ENCODE data around the gene RTCB.

- TF ChIP-seq EP300 (IDR thresholded peaks at IDR 0.05) (no peak), CTCF (IDR thresholded peaks at IDR 0.05) (no peak)
Measured at GRCh38 chr22:32446321-32446720, 34.3 kb upstream of the RTCB start.
